GM12878 (cell line): ENCODE data around the gene PRPF4.

Experiments
- ATF7 ChIP-seq: fragments of 450-650 bp; IDR thresholded peaks from 2 replicates; pipeline ENCODE4 v1.6.1; 2016; ENCODE audit warnings: low read depth, mild to moderate bottlenecking
- CREB1 ChIP-seq: IDR thresholded peaks from 2 replicates; pipeline ENCODE4 v1.6.1; 2012; ENCODE audit warnings: low read depth, mild to moderate bottlenecking, inconsistent platforms
- CTCF ChIP-seq, 3 experiments: IDR thresholded peaks in 2 of 3; conservative IDR thresholded peaks in 1 of 3; 2 replicates each; pipeline ENCODE4 v1.5.1; 2011; ENCODE audit warnings: low read depth in 3 of 3, low read length in 3 of 3, mild to moderate bottlenecking in 3 of 3, control low read depth in 2 of 3, moderate library complexity in 2 of 3, inconsistent platforms in 1 of 3, mixed read lengths in 1 of 3; ENCODE audit not compliant: control insufficient read depth in 2 of 3, insufficient read depth in 1 of 3; ENCODE audit errors: extremely low read depth in 1 of 3
- EGR1 ChIP-seq, 2 experiments: IDR thresholded peaks; 1 replicate in 1 of 2; 2 replicates in 1 of 2; pipeline ENCODE4 v1.6.1; 2011 to 2012; ENCODE audit warnings: low read depth in 2 of 2, low read length in 2 of 2, borderline replicate concordance in 1 of 2, mild to moderate bottlenecking in 1 of 2, moderate library complexity in 1 of 2
- ETV6 ChIP-seq, 2 experiments: fragments of 450-650 bp in 1 of 2; IDR thresholded peaks in 1 of 2; conservative IDR thresholded peaks in 1 of 2; 2 replicates each; pipeline ENCODE4 v1.6.1; 2014; ENCODE audit warnings: antibody characterized with exemption in 1 of 2, borderline replicate concordance in 1 of 2, low read depth in 1 of 2, mild to moderate bottlenecking in 1 of 2, moderate library complexity in 1 of 2
- NRF1 ChIP-seq: conservative IDR thresholded peaks from 2 replicates; pipeline ENCODE4 v1.6.1; 2011; ENCODE audit warnings: mild to moderate bottlenecking, low read depth, low read length, improper control_type of control experiment
- POLR2A ChIP-seq: IDR thresholded peaks from 2 replicates; pipeline ENCODE4 v1.6.1; 2011; ENCODE audit warnings: low read depth, mild to moderate bottlenecking, low read length
- RBBP5 ChIP-seq: fragments of 200-600 bp; sonication (generic); conservative IDR thresholded peaks from 2 replicates; pipeline ENCODE4 v1.6.1; 2016
- ZNF274 ChIP-seq: IDR thresholded peaks from one replicate; pipeline ENCODE4 v1.8.0; 2011; ENCODE audit not compliant: insufficient read length, insufficient read depth

GRCh38 chr9:113309204-113309813 is 33.9 kb downstream of the PRPF4 start:
- TF ChIP-seq RBBP5 (no peak), CTCF (IDR thresholded peaks at IDR 0.05 in 2 of 3, conservative IDR thresholded peaks at IDR 0.05 in 1 of 3; ENCODE audit: control insufficient read depth in 2 of 3, extremely low read depth in 1 of 3, insufficient read depth in 1 of 3, low read depth in 3 of 3, low read length in 3 of 3) (peak; percentile 56 to 73 (median 62); a peak in 5 of 6 replicates), ETV6 (conservative IDR thresholded peaks at IDR 0.05 in 1 of 2, IDR thresholded peaks at IDR 0.05 in 1 of 2; ENCODE audit: borderline replicate concordance in 1 of 2, low read depth in 1 of 2) (no peak), EGR1 (IDR thresholded peaks at IDR 0.05; ENCODE audit: borderline replicate concordance in 1 of 2, low read depth in 2 of 2, low read length in 2 of 2) (no peak), ZNF274 (no peak), POLR2A (no peak), CREB1 (no peak), NRF1 (no peak), ATF7 (no peak)
